ENCODE results near the gene MLN. TPM values are rescaled to one million over a fixed set of nuclear protein-coding genes. Genes with fewer than 3 reads are reported as not detected.
A peak's percentile ranks its signal among the peaks of the same experiment; 100 is the strongest.

The MLN gene
- polyA plus RNA-seq, 1 donor from 2014 or later: not detected

DNA sequence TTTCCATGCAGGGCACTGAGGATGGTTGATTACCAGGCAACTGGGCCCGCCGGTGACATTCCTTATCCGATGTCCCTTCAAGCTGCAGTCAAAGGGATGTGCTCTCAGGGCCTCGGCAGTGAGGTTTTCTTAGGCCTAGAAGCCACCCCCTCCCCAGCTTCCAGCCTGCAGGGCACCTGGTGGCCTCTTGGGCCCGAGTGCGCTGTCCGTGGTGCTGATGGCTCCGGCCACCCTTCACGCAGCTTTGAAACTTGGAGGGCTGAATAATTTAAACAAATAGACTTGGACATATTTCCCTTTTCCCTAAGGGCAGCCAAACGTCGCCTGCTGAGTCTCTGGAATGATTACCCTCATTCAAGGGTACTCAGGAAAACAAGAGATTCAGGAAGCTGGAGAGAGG lies 8.9 kb upstream of the MLN start:
- Histone ChIP-seq H3K4me2 (ENCODE audit: low read length) (no peak overlapping the region), H3F3A (ENCODE audit: insufficient read depth, low read length, poor library complexity, severe bottlenecking) (no peaks in the 10 kb centered on the region), H3K79me2 (replicated peaks; ENCODE audit: insufficient read depth, low read length) (no peaks in the 10 kb centered on the region), H2AFZ (ENCODE audit: low read depth, low read length) (no peak overlapping the region), H3K4me3 (ENCODE audit: low read length) (no peak overlapping the region), H4K20me1 (ENCODE audit: insufficient read depth) (no peaks in the 10 kb centered on the region), H3K9me2 (ENCODE audit: insufficient read depth, low read length) (no peaks in the 10 kb centered on the region), H3K36me3 (ENCODE audit: insufficient read depth, low read length) (no peaks in the 10 kb centered on the region), H3K9me3 (ENCODE audit: low read length) (no peaks in the 10 kb centered on the region), H3K9ac (ENCODE audit: low read length) (no peak overlapping the region), H3K27me3 (ENCODE audit: insufficient read depth, low read depth, low read length) (peaks cover 3% of the 10 kb centered on the region), H3K27ac (ENCODE audit: low read length) (peak overlapping the region; percentile 0)
- TF ChIP-seq POLR2AphosphoS5 (IDR thresholded peaks at IDR 0.05) (peak; percentile 22), EZH2 (IDR thresholded peaks at IDR 0.05; ENCODE audit: borderline replicate concordance, insufficient read depth, low read length, poor library complexity, severe bottlenecking) (no peak), SMC3 (conservative IDR thresholded peaks at IDR 0.05; ENCODE audit: poor library complexity) (no peak), RAD21 (conservative IDR thresholded peaks at IDR 0.05) (no peak)
- TF ChIP-seq, protein P1, sequence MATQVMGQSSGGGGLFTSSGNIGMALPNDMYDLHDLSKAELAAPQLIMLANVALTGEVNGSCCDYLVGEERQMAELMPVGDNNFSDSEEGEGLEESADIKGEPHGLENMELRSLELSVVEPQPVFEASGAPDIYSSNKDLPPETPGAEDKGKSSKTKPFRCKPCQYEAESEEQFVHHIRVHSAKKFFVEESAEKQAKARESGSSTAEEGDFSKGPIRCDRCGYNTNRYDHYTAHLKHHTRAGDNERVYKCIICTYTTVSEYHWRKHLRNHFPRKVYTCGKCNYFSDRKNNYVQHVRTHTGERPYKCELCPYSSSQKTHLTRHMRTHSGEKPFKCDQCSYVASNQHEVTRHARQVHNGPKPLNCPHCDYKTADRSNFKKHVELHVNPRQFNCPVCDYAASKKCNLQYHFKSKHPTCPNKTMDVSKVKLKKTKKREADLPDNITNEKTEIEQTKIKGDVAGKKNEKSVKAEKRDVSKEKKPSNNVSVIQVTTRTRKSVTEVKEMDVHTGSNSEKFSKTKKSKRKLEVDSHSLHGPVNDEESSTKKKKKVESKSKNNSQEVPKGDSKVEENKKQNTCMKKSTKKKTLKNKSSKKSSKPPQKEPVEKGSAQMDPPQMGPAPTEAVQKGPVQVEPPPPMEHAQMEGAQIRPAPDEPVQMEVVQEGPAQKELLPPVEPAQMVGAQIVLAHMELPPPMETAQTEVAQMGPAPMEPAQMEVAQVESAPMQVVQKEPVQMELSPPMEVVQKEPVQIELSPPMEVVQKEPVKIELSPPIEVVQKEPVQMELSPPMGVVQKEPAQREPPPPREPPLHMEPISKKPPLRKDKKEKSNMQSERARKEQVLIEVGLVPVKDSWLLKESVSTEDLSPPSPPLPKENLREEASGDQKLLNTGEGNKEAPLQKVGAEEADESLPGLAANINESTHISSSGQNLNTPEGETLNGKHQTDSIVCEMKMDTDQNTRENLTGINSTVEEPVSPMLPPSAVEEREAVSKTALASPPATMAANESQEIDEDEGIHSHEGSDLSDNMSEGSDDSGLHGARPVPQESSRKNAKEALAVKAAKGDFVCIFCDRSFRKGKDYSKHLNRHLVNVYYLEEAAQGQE (IDR thresholded peaks at IDR 0.05; ENCODE audit: borderline replicate concordance): peak; percentile 96

DNA sequence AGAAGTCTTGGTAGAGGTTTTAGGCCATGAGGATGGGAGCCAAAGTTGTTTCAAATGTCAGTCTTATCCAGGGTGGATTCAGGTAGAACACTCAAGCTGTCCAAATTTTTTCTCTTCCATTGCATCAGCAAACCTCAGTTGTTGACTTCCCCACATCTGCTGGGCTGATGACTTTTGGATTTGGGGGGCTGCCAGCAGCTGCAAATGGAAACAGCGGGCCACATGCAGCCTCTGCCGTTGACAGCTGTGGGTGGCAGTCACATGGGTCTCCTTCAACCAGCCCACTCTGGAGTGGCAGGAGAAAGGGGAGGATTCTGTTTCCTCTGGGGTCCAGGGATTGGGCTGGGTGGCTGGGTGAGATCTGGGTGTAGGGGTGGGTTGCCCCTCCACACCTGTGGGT lies 5.8 kb upstream of the MLN start:
- no peaks in the 10 kb centered on the region for H4K20me1 ChIP-seq (ENCODE audit: insufficient read depth)
- no peak overlapping the region for H3K4me2 ChIP-seq (ENCODE audit: low read length)

More for the DNA sequence above, 5.8 kb upstream of the MLN start:
- Histone ChIP-seq H3K36me3 (ENCODE audit: insufficient read depth, low read length) (no peaks in the 10 kb centered on the region), H3K9me2 (ENCODE audit: insufficient read depth, low read length) (no peaks in the 10 kb centered on the region), H3K4me3 (ENCODE audit: low read length) (no peak overlapping the region), H3K9ac (ENCODE audit: low read length) (no peak overlapping the region), H3K79me2 (replicated peaks; ENCODE audit: insufficient read depth, low read length) (no peaks in the 10 kb centered on the region), H3F3A (ENCODE audit: insufficient read depth, low read length, poor library complexity, severe bottlenecking) (no peaks in the 10 kb centered on the region), H2AFZ (ENCODE audit: low read depth, low read length) (no peak overlapping the region), H3K27me3 (ENCODE audit: insufficient read depth, low read depth, low read length) (peaks cover 3% of the 10 kb centered on the region), H3K27ac (ENCODE audit: low read length) (no peak overlapping the region), H3K9me3 (ENCODE audit: low read length) (no peaks in the 10 kb centered on the region)
- TF ChIP-seq SMC3 (conservative IDR thresholded peaks at IDR 0.05; ENCODE audit: poor library complexity) (no peak), MXI1 (conservative IDR thresholded peaks at IDR 0.05; ENCODE audit: poor library complexity, severe bottlenecking) (no peak), TAF1 (IDR thresholded peaks at IDR 0.05; ENCODE audit: low read depth) (no peak), RAD21 (conservative IDR thresholded peaks at IDR 0.05) (no peak), EZH2 (IDR thresholded peaks at IDR 0.05; ENCODE audit: borderline replicate concordance, insufficient read depth, low read length, poor library complexity, severe bottlenecking) (no peak), EP300 (conservative IDR thresholded peaks at IDR 0.05; ENCODE audit: poor library complexity, severe bottlenecking) (no peak)
- TF ChIP-seq, protein P2, sequence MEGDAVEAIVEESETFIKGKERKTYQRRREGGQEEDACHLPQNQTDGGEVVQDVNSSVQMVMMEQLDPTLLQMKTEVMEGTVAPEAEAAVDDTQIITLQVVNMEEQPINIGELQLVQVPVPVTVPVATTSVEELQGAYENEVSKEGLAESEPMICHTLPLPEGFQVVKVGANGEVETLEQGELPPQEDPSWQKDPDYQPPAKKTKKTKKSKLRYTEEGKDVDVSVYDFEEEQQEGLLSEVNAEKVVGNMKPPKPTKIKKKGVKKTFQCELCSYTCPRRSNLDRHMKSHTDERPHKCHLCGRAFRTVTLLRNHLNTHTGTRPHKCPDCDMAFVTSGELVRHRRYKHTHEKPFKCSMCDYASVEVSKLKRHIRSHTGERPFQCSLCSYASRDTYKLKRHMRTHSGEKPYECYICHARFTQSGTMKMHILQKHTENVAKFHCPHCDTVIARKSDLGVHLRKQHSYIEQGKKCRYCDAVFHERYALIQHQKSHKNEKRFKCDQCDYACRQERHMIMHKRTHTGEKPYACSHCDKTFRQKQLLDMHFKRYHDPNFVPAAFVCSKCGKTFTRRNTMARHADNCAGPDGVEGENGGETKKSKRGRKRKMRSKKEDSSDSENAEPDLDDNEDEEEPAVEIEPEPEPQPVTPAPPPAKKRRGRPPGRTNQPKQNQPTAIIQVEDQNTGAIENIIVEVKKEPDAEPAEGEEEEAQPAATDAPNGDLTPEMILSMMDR (IDR thresholded peaks at IDR 0.05; ENCODE audit: poor library complexity, severe bottlenecking): no peak

All from neural cell (in vitro differentiated cells).